Camera-type eye (tissue), 1 donor: ENCODE data around the gene PRRC2A. TPM values are rescaled to one million over a fixed set of nuclear protein-coding genes. Genes with fewer than 3 reads are reported as not detected.

Experiments used
- total RNA-seq: library from RNA; depleted of rRNA; stranded (reverse); fragments of >200 nt; gene quantifications from one replicate; pipeline ENCODE4 v1.2.3, GENCODE V29; 2014

The PRRC2A gene
- total RNA-seq, 1 donor from 2014 or later = 88.1 TPM

Other genes with a start within 250 kb of the PRRC2A start
- 9.9 TPM for gene MICA, start 217.1 kb upstream of the PRRC2A start, total RNA-seq
- gene MICB, start 122.6 kb upstream of the PRRC2A start, total RNA-seq = 2.8 TPM
- not detected for gene MCCD1, start 91.8 kb upstream of the PRRC2A start, total RNA-seq
- gene DDX39B, start 78.7 kb upstream of the PRRC2A start, total RNA-seq = 327 TPM
- gene ATP6V1G2, start 74.1 kb upstream of the PRRC2A start, total RNA-seq = 19.2 TPM
- 21.8 TPM for gene NFKBIL1, start 73.1 kb upstream of the PRRC2A start, total RNA-seq
- not detected for gene LTA, start 48.4 kb upstream of the PRRC2A start, total RNA-seq
- not detected for gene TNF, start 45.1 kb upstream of the PRRC2A start, total RNA-seq
- 1.4 TPM for gene LTB, start 38.3 kb upstream of the PRRC2A start, total RNA-seq
- gene LST1, start 34.4 kb upstream of the PRRC2A start, total RNA-seq = 11.2 TPM
- not detected for gene NCR3, start 27.7 kb upstream of the PRRC2A start, total RNA-seq
- 10.5 TPM for gene AIF1, start 5.5 kb upstream of the PRRC2A start, total RNA-seq
- 226 TPM for gene BAG6, start 31.9 kb downstream of the PRRC2A start, total RNA-seq
- 1.0 TPM for gene APOM, start 35.2 kb downstream of the PRRC2A start, total RNA-seq
- 19.6 TPM for gene C6orf47, start 40.1 kb downstream of the PRRC2A start, total RNA-seq
- 18.6 TPM for gene GPANK1, start 44.3 kb downstream of the PRRC2A start, total RNA-seq
- gene CSNK2B, start 45.4 kb downstream of the PRRC2A start, total RNA-seq = 108 TPM
- gene LY6G5B, start 49.3 kb downstream of the PRRC2A start, total RNA-seq = 2.3 TPM
- gene LY6G5C, start 60.4 kb downstream of the PRRC2A start, total RNA-seq = 1.9 TPM
- 53.2 TPM for gene ABHD16A, start 82.6 kb downstream of the PRRC2A start, total RNA-seq
- gene LY6G6F, start 86.2 kb downstream of the PRRC2A start, total RNA-seq = not detected
- not detected for gene LY6G6D, start 94.6 kb downstream of the PRRC2A start, total RNA-seq
- gene LY6G6C, start 101.0 kb downstream of the PRRC2A start, total RNA-seq = not detected
- gene MPIG6B, start 102.7 kb downstream of the PRRC2A start, total RNA-seq = 0.55 TPM
- gene DDAH2, start 108.6 kb downstream of the PRRC2A start, total RNA-seq = 108 TPM
- gene CLIC1, start 115.8 kb downstream of the PRRC2A start, total RNA-seq = 89.1 TPM
- 16.5 TPM for gene MSH5, start 119.3 kb downstream of the PRRC2A start, total RNA-seq
- gene SAPCD1, start 141.9 kb downstream of the PRRC2A start, total RNA-seq = 3.8 TPM
- 0.88 TPM for gene VWA7, start 156.6 kb downstream of the PRRC2A start, total RNA-seq
- gene VARS1, start 175.0 kb downstream of the PRRC2A start, total RNA-seq = 43.6 TPM
- gene LSM2, start 186.3 kb downstream of the PRRC2A start, total RNA-seq = 21.4 TPM
- 4.8 TPM for gene HSPA1L, start 194.6 kb downstream of the PRRC2A start, total RNA-seq
- gene HSPA1A, start 194.8 kb downstream of the PRRC2A start, total RNA-seq = 744 TPM
- 869 TPM for gene HSPA1B, start 207.0 kb downstream of the PRRC2A start, total RNA-seq
- 32.8 TPM for gene NEU1, start 242.1 kb downstream of the PRRC2A start, total RNA-seq